ENCODE data around the gene TNNI3.

- TF ChIP-seq CBX3 (IDR thresholded peaks at IDR 0.05; ENCODE audit: borderline replicate concordance in 1 of 2, low read length in 2 of 2): no peak
- TF ChIP-seq SMAD3 (CRISPR knock-in tag; conservative IDR thresholded peaks at IDR 0.05): no peak
- no peak for TF ChIP-seq POLR2G (IDR thresholded peaks at IDR 0.05; ENCODE audit: low read depth, low read length)
- TF ChIP-seq ZBTB33 (CRISPR knock-in tag; IDR thresholded peaks at IDR 0.05): no peak
- TF ChIP-seq CTCF (IDR thresholded peaks at IDR 0.05 in 2 of 3, conservative IDR thresholded peaks at IDR 0.05 in 1 of 3; ENCODE audit: insufficient read depth in 2 of 3, low read depth in 1 of 3, low read length in 3 of 3): no peak
- TF ChIP-seq ZBTB2 (IDR thresholded peaks at IDR 0.05): no peak
- no peak for TF ChIP-seq ZKSCAN3 (CRISPR knock-in tag; IDR thresholded peaks at IDR 0.05)
- no peak for TF ChIP-seq SIN3B (IDR thresholded peaks at IDR 0.05; ENCODE audit: low read depth)
- no peak for TF ChIP-seq FIP1L1 (IDR thresholded peaks at IDR 0.05; ENCODE audit: low read depth, low read length, poor library complexity, severe bottlenecking)
- TF ChIP-seq ETV5 (CRISPR knock-in tag; IDR thresholded peaks at IDR 0.05; ENCODE audit: low read depth): no peak
- TF ChIP-seq CREB1 (IDR thresholded peaks at IDR 0.05): no peak
- TF ChIP-seq CREB1 (CRISPR knock-in tag; IDR thresholded peaks at IDR 0.05): no peak
- peak; percentile 16 for TF ChIP-seq NFYB (IDR thresholded peaks at IDR 0.05; ENCODE audit: extremely low read depth, insufficient read length)
- no peak for TF ChIP-seq SMARCE1 (IDR thresholded peaks at IDR 0.05)
- peak; percentile 27; the same call in 1 of the 2 replicates for TF ChIP-seq POLR2AphosphoS5 (IDR thresholded peaks at IDR 0.05; ENCODE audit: control insufficient read depth, insufficient read depth, low read depth, low read length)
Measured at GRCh38 chr19:55174425-55175116, 17.0 kb upstream of the TNNI3 start.
